ENCODE measurements around the gene FAAH2. TPM values are rescaled to one million over a fixed set of nuclear protein-coding genes. Genes with fewer than 3 reads are reported as not detected.

FAAH2 gene
- polyA plus RNA-seq, 2 donors = 5.7 to 7.6 TPM

Other genes starting within 250 kb of the FAAH2 start
- gene SPIN2B, start 165.2 kb upstream of the FAAH2 start, polyA plus RNA-seq = 1 to 10 TPM; 4.6 to 6.4 TPM
- gene SPIN2A, start 149.3 kb upstream of the FAAH2 start, polyA plus RNA-seq = under 1 TPM; 0.16 to 0.39 TPM

All from esophagus (tissue), 2 donors.